Mammary epithelial cell (primary cell): ENCODE results near the gene FUT2.

Experiments
- CTCF ChIP-seq, 2 donors: IDR thresholded peaks in 1 of 2; conservative IDR thresholded peaks in 1 of 2; 2 replicates each; pipeline ENCODE4 v1.5.1; 2011 to 2012; ENCODE audit warnings: inconsistent platforms in 2 of 2, low read length in 2 of 2, mild to moderate bottlenecking in 2 of 2, control low read depth in 1 of 2, low read depth in 1 of 2; ENCODE audit not compliant: insufficient read depth in 1 of 2; ENCODE audit errors: extremely low read depth in 1 of 2
- EZH2 ChIP-seq: IDR thresholded peaks from 2 replicates; pipeline ENCODE4 v1.6.1; 2012; ENCODE audit warnings: low read length, inconsistent platforms, borderline replicate concordance

GRCh38 chr19:48668332-48668731, 27.4 kb upstream of the FUT2 start:
- TF ChIP-seq EZH2 (no peak), CTCF (conservative IDR thresholded peaks at IDR 0.05 in 1 of 2, IDR thresholded peaks at IDR 0.05 in 1 of 2; ENCODE audit: extremely low read depth in 1 of 2, insufficient read depth in 1 of 2, low read depth in 1 of 2, low read length in 2 of 2) (no peak)
